Measurements from ENCODE around the gene HAGH.

HAGH gene

GRCh38 chr16:1791256-1791942 lies 35.2 kb downstream of the HAGH start:
- no peak for TF ChIP-seq CTCF (IDR thresholded peaks at IDR 0.05; ENCODE audit: borderline replicate concordance, extremely low read depth, low read length, poor library complexity, severe bottlenecking)
- TF ChIP-seq EZH2 (IDR thresholded peaks at IDR 0.05; ENCODE audit: borderline replicate concordance, low read depth, low read length, severe bottlenecking) = no peak
- H3K79me2 ChIP-seq (ENCODE audit: insufficient read depth, low read length) = peaks cover 18% of the 10 kb centered on the region
- H3K4me2 ChIP-seq (ENCODE audit: insufficient read depth, low read length) = no peak overlapping the region
- H3K36me3 ChIP-seq (ENCODE audit: insufficient read depth, low read length) = peaks cover 49% of the 10 kb centered on the region
- ATAC-seq (ENCODE audit: insufficient read depth, low read depth) (no peak), DNase-seq (no peak)
- H4K20me1 ChIP-seq (ENCODE audit: insufficient read depth, low read length) = peaks cover 50% of the 10 kb centered on the region
- H3K9ac ChIP-seq (ENCODE audit: low read depth, low read length) = no peak overlapping the region
- no peak overlapping the region for H3K27ac ChIP-seq (ENCODE audit: low read length)
- no peak overlapping the region for H2AFZ ChIP-seq (ENCODE audit: low read depth, low read length)
- no peak overlapping the region for H3K4me3 ChIP-seq (ENCODE audit: low read depth in 1 of 2, low read length in 2 of 2)
- no peaks in the 10 kb centered on the region for H3K9me3 ChIP-seq (ENCODE audit: insufficient read depth, low read length, severe bottlenecking)
- no peaks in the 10 kb centered on the region for H3K27me3 ChIP-seq (ENCODE audit: insufficient read depth, low read length, poor library complexity)
- peaks cover 2% of the 10 kb centered on the region; the same call in 1 of the 2 replicates for H3K4me1 ChIP-seq (ENCODE audit: insufficient read depth, low read length)

DNA sequence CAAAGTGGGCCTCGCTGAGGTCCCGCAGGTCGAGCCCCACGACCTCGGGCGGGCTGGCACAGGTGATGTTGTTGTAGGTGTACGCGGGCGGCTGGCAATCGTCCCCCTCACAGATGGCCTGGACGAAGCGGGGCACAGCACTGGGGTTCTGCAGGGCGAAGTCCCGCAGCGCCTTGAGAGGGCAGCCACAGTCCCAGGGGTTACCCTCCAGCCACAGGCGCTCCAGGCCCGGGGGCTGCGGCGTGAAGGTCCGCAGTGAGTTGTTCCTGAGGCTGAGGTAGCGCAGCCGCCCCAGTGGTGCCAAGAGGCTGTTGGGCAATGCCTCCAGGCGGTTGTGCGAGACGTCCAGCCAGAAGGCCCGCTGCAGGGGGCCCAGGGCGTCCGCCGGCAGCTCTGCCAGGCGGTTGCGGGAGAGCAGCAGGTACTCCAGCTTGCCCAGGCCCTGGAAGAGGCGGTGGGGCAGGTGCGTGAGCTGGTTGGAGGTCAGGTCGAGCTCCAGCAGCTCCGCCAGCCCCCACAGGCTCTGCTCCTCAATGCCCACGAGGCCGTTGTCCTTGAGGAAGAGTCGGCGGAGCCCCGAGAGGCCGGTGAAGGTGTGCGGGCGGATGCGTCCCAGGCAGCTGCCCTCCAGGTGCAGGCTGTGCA lies 35.9 kb downstream of the HAGH start:
- Histone ChIP-seq H3K79me2 (ENCODE audit: insufficient read depth, low read length) (peaks cover 25% of the 10 kb centered on the region), H3K9ac (ENCODE audit: low read depth, low read length) (no peak overlapping the region), H3K9me3 (ENCODE audit: insufficient read depth, low read length, severe bottlenecking) (no peaks in the 10 kb centered on the region), H3K4me3 (ENCODE audit: low read depth in 1 of 2, low read length in 2 of 2) (no peak overlapping the region), H3K27me3 (ENCODE audit: insufficient read depth, low read length, poor library complexity) (no peaks in the 10 kb centered on the region), H3K27ac (ENCODE audit: low read length) (no peak overlapping the region), H3K36me3 (ENCODE audit: insufficient read depth, low read length) (peaks cover 55% of the 10 kb centered on the region), H3K4me2 (ENCODE audit: insufficient read depth, low read length) (no peak overlapping the region), H2AFZ (ENCODE audit: low read depth, low read length) (no peak overlapping the region), H3K4me1 (ENCODE audit: insufficient read depth, low read length) (peaks cover 4% of the 10 kb centered on the region), H4K20me1 (ENCODE audit: insufficient read depth, low read length) (peaks cover 57% of the 10 kb centered on the region)
- no peak for TF ChIP-seq EZH2 (IDR thresholded peaks at IDR 0.05; ENCODE audit: borderline replicate concordance, low read depth, low read length, severe bottlenecking)
- no peak for TF ChIP-seq CTCF (IDR thresholded peaks at IDR 0.05; ENCODE audit: borderline replicate concordance, extremely low read depth, low read length, poor library complexity, severe bottlenecking)
- ATAC-seq (ENCODE audit: insufficient read depth, low read depth) (no peak), DNase-seq (no peak)

DNA sequence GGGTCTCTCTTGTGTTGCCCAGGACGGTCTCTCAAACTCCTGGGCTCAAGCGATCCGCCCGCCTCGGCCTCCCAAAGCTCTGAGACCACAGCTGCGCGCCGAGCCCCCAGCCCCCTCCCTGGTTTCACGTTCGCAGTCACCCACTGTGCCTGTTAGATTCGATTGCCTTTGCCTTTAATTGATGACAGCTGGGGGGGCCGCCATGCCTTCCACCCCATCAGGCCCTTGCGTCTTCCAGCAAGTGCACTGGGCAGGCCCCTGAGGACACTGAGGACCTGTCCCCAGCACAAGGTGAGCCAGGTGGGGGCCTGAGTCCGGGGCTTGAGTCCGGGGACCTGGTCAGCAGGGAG lies 36.4 kb downstream of the HAGH start:
- no peak for ATAC-seq (ENCODE audit: insufficient read depth, low read depth)
- Histone ChIP-seq H3K27me3 (ENCODE audit: insufficient read depth, low read length, poor library complexity) (no peaks in the 10 kb centered on the region), H3K4me1 (ENCODE audit: insufficient read depth, low read length) (peaks cover 9% of the 10 kb centered on the region), H3K79me2 (ENCODE audit: insufficient read depth, low read length) (peaks cover 30% of the 10 kb centered on the region), H2AFZ (ENCODE audit: low read depth, low read length) (no peak overlapping the region), H3K9me3 (ENCODE audit: insufficient read depth, low read length, severe bottlenecking) (no peaks in the 10 kb centered on the region), H4K20me1 (ENCODE audit: insufficient read depth, low read length) (peaks cover 62% of the 10 kb centered on the region), H3K4me3 (ENCODE audit: low read depth in 1 of 2, low read length in 2 of 2) (no peak overlapping the region), H3K4me2 (ENCODE audit: insufficient read depth, low read length) (no peak overlapping the region), H3K27ac (ENCODE audit: low read length) (no peak overlapping the region), H3K36me3 (ENCODE audit: insufficient read depth, low read length) (peaks cover 60% of the 10 kb centered on the region), H3K9ac (ENCODE audit: low read depth, low read length) (no peak overlapping the region)
- TF ChIP-seq CTCF (IDR thresholded peaks at IDR 0.05; ENCODE audit: borderline replicate concordance, extremely low read depth, low read length, poor library complexity, severe bottlenecking) (no peak), EZH2 (IDR thresholded peaks at IDR 0.05; ENCODE audit: borderline replicate concordance, low read depth, low read length, severe bottlenecking) (no peak)
- DNase-seq = no peak
